Neural progenitor cell (in vitro differentiated cells): ENCODE measurements around the gene AGAP3.

Source experiments
- CTCF ChIP-seq: fragments of 200-600 bp; sonication (generic); IDR thresholded peaks from 2 replicates; pipeline ENCODE4 v1.5.1; 2017; ENCODE audit warnings: antibody characterized with exemption, mild to moderate bottlenecking
- EZH2 ChIP-seq: fragments of 200-600 bp; sonication (generic); IDR thresholded peaks from 2 replicates; pipeline ENCODE4 v1.6.1; 2017; ENCODE audit warnings: antibody characterized with exemption, mild to moderate bottlenecking, moderate library complexity
- EZH2phosphoT487 ChIP-seq: fragments of 200-600 bp; sonication (generic); IDR thresholded peaks from 2 replicates; pipeline ENCODE4 v1.6.1; 2017; ENCODE audit warnings: antibody characterized with exemption

- TF ChIP-seq CTCF, result no peak
- TF ChIP-seq EZH2phosphoT487, result no peak
- TF ChIP-seq EZH2, result no peak
Measured at GRCh38 chr7:151086802-151087244, 548 bp downstream of the AGAP3 start.
